ENCODE data around the gene TBC1D26.
"Not testable (repeated sequence)": the region's sequence is repeated elsewhere in the genome, so short reads cannot be mapped to it uniquely, and the experiment has no call there.

TBC1D26 gene

DNA sequence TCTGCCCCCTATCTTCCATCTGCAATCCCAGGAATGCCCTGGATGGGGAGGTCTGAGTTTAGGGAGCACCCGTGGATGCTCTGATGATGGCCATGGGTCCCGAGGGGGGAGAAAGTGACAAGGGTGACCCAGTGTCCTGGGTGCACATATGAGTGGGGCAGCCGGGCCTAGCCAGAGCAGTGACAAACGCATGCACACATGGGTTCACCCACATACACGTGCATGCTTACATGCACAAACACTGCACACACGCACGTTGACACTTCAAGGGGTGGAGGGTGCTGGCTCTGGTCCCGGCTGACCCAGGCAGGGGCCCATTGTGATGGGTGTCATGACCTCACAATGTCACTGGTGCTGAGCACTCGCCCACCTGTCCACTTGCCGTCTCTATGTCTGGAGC, at the start of gene TBC1D26:
Gene TBC1D26 (plus strand): TSS at position 384 of the 400 bp plus-strand sequence. CDS start 3,066 bp downstream, outside the sequence.
- not testable (repeated sequence) for ATAC-seq

DNA sequence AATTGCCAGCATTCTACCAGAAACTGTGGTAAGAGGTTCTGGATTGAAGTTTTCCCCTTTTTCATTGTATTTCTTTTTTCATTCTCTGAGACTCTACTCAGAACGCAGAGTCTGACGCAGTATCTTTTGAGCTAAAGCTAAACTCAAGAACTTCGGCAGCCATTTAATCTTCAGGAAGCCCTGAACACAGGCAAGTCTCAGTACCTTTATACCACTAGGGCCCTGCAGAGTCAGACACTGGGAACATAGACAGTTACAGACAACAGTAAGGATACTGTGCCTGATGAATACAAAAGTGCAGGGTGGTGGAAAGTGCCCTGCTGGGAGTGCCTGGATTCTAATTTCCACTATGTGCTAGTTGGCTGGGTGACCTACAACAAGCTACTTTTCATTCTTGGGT, 48.9 kb upstream of the TBC1D26 start:
- ATAC-seq = not testable (repeated sequence)

DNA sequence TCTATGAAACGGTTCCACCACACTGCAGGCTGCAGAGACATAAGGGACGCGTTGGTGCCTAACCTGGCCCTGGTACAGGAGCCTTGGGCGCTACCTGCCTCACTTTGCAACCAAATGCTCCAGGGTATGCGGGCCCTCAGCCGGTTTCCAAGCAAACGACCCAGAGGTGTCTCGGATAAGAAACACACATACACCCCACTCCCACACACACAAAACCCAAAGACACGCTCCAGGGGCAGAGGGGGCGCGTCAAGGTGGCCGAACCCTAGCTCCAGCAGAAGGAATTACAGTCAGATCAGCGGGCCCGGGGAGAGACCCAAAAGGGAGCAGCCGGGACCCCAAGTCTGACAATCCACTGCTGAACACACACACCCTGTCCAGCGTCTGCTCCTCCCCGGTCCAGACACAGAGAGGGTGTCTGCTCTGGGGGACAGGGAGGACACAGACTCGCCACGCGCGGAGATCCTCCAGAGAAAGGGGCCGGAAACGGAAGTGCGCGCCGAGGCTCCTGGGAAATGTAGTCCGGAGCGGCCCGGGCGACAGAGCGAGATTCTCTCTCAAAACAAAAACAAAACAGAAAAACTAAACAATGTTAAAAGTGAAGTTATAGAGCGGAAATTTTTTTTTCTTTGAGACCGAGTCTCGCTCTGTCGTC, 48.1 kb upstream of the TBC1D26 start, which contains the start of gene TRIM16:
Gene TRIM16 (minus strand): TSS at position 488 of the 655 bp plus-strand sequence. CDS start 32,702 bp downstream, outside the sequence.
- peak; percentile 93 to 94 for ATAC-seq

DNA sequence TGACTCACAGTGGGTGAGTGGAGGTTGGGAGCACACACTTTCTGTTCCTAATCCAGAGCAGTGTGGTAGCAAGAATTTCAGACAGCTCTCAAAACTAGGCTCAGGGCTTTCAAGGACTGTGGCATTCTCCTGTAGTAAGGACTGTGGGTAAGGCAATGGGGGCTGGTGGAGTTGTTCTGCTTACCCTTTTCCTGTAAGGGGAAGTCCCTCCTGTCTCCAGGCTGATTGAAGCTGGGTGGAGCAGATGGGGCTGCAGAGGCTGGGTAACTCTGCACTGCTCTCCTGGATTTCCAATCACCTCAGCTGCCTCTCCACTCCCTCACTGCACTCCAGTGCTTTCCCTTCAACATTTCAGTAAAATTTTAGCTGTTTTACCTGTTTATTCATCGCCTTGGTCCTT, 44.6 kb upstream of the TBC1D26 start:
- not testable (repeated sequence) for ATAC-seq

DNA sequence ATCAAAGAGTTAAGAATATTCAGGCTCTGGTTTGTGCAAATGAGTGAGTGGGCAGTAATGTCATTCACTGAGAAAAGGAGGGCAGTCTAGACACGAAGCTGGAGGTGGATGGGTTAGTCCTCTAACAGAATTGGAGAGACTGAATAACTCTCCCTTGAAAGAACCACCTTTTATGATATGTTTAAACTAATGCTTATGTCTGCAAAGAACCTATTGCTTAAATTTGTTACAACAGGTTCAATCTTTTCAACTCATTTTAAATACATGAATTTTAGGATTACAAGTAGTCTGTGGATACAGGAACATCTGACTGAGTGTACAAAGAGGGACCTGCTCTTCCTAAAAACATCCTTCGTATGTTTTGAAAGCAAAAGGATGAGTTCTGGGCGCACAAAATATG, 33.1 kb upstream of the TBC1D26 start:
- not testable (repeated sequence) for ATAC-seq

DNA sequence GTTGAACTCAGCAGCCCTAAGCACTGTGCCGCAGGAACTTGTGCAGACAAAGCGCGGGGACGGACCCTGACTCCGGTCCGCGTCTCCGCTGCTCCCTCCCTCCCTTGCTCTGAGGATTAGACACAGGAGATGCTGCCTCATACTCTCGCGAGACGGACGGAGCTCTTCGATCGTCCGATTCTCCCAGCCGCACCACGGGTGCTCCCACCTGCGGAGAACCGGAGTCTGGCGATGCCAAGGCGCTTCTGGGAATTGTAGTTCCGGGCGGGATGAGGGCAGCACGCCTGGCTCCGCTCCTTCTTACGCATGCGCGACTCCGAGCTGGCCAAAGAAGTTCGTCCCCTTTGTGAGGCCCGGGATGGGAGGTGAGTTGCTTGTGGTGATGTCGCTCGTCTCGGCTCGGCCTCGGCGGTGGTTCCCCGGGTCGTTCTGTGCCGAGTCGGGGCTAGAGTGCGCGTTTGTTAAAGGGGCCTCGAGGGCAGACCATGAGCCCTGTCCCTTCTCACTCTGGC, 32.6 kb upstream of the TBC1D26 start, which contains the start of gene ZNF286A:
Gene ZNF286A (plus strand): TSS at position 340 of the 512 bp plus-strand sequence. CDS start 578 bp downstream, outside the sequence.
- ATAC-seq = peak; percentile 98 to 99

DNA sequence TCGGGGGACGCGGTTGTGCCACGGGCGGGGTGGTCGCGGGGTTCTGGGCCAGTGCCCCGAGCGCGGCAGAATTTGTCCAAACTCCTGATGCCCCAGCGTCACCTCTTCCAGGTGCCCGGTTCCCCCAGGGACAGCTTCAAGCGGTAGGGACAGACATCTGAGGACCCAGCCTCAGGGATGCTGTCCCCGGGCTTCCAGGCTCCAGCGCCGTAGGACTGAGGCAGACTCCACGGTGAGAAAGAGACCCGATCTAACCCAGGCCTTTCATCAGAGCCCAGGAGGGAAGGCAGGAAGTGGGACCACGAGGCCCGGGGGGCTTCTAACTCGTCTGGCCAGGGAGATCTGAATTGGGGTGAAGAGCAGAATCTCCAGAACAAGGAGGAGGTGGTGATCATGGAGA, 32.1 kb upstream of the TBC1D26 start:
- not testable (repeated sequence) for ATAC-seq

DNA sequence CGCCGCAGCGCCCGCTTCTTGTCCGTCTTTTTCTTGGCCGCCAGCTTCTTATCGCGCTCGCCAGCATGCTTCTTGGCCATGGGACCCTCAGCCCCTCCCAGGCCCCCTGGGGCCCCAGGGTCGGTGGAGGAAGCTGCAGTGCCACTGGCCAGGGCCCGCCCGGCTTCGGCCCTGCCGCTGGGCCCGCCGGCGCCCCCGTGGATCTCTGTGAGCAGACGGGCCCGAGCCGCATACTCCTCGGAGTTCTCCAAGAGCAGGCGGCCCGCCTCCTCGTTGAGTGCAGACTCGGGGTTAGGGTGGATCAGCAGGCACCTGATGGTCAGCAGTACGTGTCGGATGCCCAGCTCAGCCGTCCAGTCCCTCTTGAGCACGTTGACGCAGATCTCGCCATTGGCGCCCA, 27.8 kb upstream of the TBC1D26 start:
- ATAC-seq = not testable (repeated sequence)

DNA sequence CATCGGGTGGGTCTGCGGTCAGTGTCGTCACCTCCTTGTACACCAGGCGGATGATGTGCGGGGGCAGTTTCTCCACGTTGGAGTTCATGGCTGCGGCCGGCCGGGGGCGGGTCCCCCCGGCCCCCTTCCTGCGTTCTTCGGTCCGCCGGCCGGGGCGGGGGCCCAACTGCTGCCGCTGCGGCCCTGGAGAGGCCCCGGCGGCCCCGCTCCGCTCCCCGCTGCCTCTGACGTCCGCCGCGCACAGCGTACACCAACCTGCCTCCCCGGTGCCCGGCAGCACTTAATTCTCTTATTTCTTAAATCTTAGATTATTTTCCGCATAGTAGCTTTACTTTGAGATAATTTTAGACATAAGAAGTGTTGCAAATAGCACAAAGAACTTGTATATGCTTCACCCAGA, 27.3 kb upstream of the TBC1D26 start:
- not testable (repeated sequence) for ATAC-seq

DNA sequence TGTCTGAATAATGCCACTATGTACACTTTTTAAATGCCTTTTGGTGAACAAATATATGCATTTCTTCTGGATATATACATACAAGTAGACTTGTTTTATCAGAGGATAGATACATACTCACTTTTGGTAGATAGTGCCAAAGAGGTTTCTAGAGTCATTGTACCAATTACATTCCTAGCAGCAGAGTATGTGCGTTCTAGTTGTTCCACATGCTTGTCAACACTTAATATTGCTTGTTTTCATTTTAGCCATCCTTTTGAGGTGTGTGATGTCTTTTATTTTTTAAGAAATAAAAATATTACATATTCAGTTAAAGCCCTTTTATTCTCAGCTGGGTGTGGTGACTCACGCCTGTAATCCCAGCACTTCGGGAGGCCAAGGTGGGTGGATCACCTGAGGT, 23.2 kb upstream of the TBC1D26 start:
- not testable (repeated sequence) for ATAC-seq

DNA sequence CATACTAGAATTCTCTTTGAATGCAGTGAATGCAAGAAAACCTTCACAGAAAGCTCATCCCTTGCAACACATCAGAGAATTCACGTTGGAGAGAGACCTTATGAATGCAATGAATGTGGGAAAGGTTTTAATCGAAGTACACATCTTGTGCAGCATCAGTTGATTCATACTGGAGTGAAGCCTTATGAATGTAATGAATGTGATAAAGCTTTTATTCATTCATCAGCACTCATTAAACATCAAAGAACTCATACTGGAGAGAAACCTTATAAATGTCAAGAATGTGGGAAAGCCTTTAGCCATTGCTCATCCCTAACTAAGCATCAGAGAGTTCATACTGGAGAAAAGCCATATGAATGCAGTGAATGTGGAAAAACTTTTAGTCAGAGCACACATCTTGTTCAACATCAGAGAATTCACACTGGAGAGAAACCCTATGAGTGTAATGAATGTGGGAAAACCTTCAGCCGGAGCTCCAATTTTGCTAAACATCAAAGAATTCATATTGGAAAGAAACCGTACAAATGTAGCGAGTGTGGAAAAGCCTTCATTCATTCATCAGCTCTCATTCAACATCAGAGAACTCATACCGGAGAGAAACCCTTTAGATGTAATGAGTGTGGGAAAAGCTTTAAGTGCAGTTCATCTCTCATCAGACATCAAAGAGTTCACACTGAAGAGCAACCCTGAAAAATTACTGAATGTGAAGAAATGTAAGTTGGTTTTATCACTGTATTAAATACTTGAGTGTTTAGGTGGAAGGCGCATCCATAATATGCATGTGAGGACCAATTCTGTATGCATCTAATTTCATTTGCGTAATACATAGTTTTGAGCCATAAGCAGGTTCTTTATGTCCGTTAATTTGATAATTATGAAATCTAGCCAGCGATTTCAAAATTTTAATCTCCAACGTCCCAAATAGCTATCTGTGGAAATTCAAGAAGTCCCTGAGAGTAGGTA, 15.2 kb upstream of the TBC1D26 start:
- not testable (repeated sequence) for ATAC-seq

DNA sequence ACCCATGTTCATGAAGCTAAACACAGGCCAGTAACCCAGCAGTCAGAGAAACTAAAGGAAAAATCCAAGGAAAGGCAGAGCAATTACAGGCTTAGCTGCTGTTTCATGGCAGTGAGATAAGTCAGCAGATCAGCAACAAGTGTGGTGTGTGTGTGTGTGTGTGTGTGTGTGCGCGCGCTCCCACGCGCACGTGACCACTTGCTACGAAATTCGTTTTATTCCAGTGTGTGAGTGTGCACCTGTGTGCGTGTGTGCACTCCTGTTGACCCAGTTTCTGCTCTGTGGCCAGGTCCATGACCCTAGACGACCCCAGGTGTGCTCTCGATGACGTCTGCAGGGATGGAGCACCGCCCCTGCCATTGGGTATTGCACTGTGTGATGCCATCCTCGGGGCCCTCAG, 1.5 kb upstream of the TBC1D26 start:
- ATAC-seq = not testable (repeated sequence)

DNA sequence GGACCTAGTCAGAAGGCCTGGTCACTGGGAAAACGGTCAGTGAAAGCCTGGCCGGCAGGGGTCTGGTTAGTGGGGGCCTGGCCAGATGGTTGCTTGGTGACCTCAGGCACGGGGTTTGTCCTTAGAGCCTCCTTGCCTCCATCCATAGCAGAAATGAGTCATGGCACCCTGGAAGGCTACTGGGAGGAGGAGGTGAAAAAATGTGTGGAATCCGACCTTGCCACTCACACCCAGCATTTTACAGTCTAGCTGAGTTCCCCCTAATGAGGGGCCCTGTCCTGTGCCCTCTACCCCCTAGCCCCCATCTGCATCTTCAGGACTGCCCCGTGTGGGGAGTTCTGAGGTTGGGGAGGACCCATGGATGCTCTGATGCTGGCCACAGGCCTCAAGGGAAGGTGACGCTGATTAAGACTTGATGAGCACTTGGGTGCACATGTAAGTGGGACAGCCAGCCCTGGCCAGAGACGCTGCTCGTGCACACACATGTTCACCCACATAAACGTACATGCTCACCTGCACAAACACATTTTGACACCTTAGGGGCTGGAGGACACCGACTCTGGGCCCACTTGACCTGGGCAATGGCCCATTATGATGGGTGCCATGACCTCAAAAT, 1.2 kb downstream of the TBC1D26 start:
- not testable (repeated sequence) for ATAC-seq

DNA sequence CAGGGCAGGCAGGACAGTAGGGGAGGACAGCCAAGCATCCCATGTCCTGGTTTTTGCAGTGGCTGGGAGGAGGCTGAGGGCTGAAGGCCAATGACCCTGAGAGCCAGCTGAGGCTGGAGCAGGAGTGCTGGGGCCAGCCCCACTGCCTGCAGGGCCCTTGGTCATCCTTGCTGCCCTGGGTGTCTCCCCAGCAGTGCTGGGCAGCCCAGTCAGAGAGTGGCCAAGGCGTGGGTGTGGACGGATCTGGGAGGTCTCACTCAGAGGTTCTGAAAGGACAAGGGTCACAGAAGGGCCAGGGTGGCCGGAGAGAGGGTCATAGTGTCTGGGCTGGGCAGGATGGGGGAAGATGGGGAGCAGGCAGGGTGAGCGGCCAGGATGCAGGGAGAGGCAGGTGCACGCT, 4.5 kb downstream of the TBC1D26 start:
- ATAC-seq = not testable (repeated sequence)

DNA sequence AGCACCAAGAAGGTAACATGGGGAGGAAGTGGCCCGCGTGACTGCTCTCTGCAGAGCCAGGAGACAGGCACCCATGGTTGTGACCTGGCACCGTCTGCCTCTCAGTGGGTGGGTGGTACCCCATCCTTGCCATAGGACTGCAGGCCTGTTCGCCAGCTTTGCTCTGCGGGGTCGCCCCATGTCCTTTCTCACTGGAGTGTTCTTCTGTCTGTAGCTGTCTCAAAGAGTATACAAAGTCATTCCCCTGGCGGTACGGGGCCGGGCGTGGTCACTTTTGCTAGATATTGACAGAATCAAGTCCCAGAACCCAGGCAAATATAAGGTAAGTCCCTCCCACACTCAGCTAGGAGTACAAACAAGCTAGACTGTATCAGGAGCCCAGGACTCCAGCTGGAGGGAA, 6.0 kb downstream of the TBC1D26 start:
- no peak for ATAC-seq

DNA sequence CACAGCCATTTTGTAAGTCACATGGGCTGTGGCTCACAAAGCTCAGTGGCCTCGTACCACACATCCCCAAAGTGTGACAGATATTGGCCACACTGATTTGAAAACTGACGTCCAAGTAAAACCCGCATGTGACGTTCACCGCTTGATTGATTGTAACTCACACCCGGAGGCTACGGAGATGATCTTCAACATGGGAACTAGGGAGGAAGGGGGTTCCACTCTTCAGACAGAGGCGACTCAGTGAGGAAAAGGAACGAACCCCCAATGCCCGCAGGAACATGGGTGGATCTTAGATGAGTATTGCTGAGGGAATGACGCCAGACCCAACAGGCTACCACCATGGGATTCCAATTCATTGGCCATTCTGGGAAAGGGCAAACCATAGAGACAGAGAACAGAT, 7.2 kb downstream of the TBC1D26 start:
- ATAC-seq = not testable (repeated sequence)

DNA sequence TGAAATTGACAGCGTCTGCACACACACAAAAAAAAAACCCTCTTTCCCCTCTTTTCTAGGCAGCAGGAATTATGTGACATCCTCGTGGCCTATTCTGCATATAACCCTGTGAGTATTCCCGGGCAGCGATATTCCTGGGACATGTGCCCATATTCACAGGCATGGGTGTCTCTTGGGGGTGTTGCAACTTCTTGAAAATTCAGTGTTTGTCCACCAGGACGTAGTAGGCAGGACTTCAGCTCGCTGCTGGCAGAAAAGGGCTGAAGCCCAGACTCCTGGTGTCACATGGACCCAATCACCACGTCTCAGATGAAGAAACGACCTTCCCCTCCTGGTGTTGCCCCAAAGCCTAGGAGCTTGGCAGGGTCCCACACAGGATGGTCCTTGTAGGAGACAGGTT, 8.0 kb downstream of the TBC1D26 start:
- not testable (repeated sequence) for ATAC-seq

DNA sequence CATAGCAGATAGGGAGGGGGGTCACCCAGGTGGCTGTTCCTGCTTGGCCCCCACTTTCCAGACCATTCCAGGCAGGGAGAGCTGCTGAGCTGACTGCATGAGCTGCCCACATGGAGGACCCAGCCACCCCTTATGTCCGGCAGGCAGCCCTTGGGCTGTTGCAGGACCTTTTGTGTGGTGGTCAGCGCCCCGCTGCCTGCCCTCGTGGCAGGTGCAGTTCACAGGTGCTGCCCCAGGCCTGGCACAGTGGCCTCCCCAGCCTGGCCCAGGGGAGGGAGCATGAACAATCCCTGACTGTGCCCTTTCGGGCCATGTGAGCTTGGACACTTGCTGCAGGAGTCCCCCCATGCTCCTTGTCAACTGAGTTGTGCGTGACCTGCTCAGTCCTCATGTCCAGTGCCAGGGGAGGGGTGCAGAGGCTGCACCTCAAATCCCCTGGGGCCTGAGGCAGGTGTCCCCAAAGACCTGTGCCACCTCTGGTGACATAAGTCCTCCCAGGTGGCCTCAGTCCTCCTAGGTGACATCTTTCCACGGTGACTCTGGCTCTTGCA, 8.6 kb downstream of the TBC1D26 start:
- no peak for ATAC-seq

DNA sequence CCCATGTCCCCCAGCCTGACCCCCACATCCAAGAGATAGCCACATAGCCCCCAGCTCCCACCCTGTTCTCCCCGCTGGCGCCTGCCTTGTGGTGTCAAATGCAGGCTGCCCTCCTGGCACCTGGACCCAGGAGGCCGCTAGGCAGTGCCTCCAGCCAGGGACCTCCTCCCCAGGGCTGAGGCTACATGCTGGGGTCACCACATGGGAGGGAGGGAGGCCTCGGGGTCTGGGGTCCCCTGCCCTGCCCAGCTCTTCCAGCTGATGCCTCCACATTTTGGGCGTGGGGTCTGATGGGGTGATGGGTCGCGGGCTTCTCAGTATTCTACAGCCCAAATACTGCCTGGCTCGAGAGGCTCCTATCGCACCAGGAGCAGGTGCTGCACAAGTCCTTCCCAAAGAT, 9.5 kb downstream of the TBC1D26 start:
- ATAC-seq = no peak

DNA sequence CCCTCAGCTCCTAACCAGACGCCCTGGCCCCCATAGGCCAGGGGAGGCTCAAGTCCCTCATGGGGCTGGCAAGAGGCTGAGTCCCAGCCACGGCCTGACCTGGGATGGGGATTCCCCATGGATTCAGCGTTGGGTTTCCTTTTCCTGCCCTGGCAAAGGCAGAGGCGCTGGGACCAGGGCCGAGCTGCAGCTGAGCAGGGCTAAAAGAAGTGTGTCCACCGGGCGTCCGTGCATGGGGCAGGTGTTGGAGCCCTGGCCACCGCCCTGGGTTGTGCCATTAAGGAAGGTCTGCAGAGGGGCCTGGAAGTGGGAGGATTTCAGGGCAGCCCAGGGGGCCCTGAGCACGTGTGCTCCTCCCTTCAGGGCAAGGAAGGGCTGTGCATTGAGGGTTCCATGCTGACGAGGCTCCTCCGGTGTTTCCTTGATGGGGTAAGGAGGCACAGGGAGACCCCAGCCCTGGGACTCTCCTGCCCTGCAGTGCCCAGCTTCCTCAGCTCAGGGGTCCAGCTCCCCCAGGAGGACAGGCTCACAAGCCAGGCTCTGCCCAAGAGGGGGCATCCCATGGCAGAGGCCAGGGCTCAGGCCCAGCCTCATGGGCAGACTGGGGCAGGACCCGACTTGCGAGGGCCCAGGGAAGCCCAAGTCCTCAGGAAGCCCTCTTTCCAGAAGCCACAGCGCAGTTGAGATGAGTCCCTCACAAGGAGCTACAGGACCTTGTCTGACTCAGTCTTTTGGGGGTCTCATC, 10.1 kb downstream of the TBC1D26 start:
- no peak for ATAC-seq

DNA sequence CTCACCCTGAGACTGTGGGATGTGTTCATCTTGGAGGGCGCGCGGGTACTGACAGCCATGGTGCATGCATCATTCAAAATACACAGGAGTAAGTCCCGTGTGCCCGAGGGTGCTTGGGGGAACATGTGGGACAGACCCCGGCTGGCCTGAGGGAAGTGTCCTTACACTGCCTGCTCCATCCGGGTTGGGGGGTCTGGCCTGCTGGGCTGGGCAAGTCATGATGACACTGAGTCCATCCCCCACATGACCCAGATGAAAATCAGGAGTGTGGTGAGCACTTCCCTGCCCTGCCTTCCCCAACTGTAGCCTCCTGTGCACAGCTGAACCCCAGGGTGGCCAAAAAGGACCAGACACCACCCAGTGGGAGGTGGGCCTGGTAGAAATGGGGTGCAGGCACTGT, 10.8 kb downstream of the TBC1D26 start:
- no peak for ATAC-seq

Measured in activated CD4-positive, CD25-positive, alpha-beta regulatory T cell treated with anti-CD3 and anti-CD28 coated beads, Interleukin-2, amount 50 U/mL, for 24 hours (primary cell).